Gastrocnemius medialis (tissue), 4 donors: ENCODE measurements around the gene KPNB1. TPM values are rescaled to one million over a fixed set of nuclear protein-coding genes. Genes with fewer than 3 reads are reported as not detected.

Source experiments
- ATAC-seq, 2 donors: fragments of 150-250 bp; one replicate each; pipeline ENCODE4 v1.9.1; 2016
- DNase-seq, 2 donors: peaks; one replicate each; pipeline ENCODE4 v3.0.0-alpha.2; 2019
- H3K27ac ChIP-seq, 4 donors: fragments of 200-600 bp; sonication (generic); 1 replicate in 1 of 4; 2 replicates in 3 of 4; pipeline ENCODE4 v1.5.1; 2016 to 2018; ENCODE audit warnings: mild to moderate bottlenecking in 2 of 4, moderate library complexity in 1 of 4
- H3K27me3 ChIP-seq, 3 donors: fragments of 200-600 bp; sonication (generic) in 2 of 3; 1 replicate in 1 of 3; 2 replicates in 2 of 3; pipeline versions ENCODE4 v1.5.1 to v1.6.0; 2016 to 2019; ENCODE audit warnings: mild to moderate bottlenecking in 1 of 3, moderate library complexity in 1 of 3
- H3K36me3 ChIP-seq, 2 donors: fragments of 200-600 bp; sonication (generic) in 1 of 2; one replicate each; pipeline ENCODE4 v1.5.1; 2017 to 2018
- H3K4me1 ChIP-seq, 2 donors: fragments of 200-600 bp; sonication (generic) in 1 of 2; one replicate each; pipeline ENCODE4 v1.5.1; 2016 to 2017; ENCODE audit warnings: mild to moderate bottlenecking in 2 of 2
- H3K4me3 ChIP-seq, 4 donors: fragments of 200-600 bp; sonication (generic) in 3 of 4; 1 replicate in 1 of 4; 2 replicates in 3 of 4; pipeline ENCODE4 v1.5.1; 2016 to 2019; ENCODE audit warnings: mild to moderate bottlenecking in 2 of 4
- H3K9me3 ChIP-seq, 3 donors: fragments of 200-600 bp; sonication (generic) in 2 of 3; 1 replicate in 1 of 3; 2 replicates in 2 of 3; pipeline ENCODE4 v1.5.1; 2016 to 2019
- POLR2A ChIP-seq, 2 donors: fragments of 450-650 bp; IDR thresholded peaks; one replicate each; pipeline ENCODE4 v1.6.1; 2017; ENCODE audit warnings: antibody characterized with exemption in 2 of 2, mild to moderate bottlenecking in 2 of 2, moderate library complexity in 2 of 2
- in situ Hi-C, 4 donors: fragments of 200-750 bp; cut with MboI; loops; one replicate each; pipeline versions ENCODE4 v1.15.0 to v1.8.0; 2017; ENCODE audit warnings: low sequenced_read_pairs in 4 of 4
- intact Hi-C: fragments of 100-400 bp; cut with DNase I; formaldehyde crosslinking; loops from one replicate; pipeline ENCODE4 v1.15.1; 2023; ENCODE audit warnings: low total_unique reads
- total RNA-seq, 4 donors: library from RNA; depleted of rRNA; stranded (reverse); fragments of >200 nt; gene quantifications; one replicate each; pipeline versions ENCODE4 v1.1.0 to v1.2.3, GENCODE V29; 2016
- TF ChIP-seq, protein P1 (sequence below), 5 experiments: fragments of 450-650 bp in 3 of 5; fragments of 200-600 bp in 2 of 5; sonication (generic) in 2 of 5; IDR thresholded peaks in 4 of 5; conservative IDR thresholded peaks in 1 of 5; 1 replicate in 4 of 5; 2 replicates in 1 of 5; pipeline ENCODE4 v1.5.1; 2016 to 2019; ENCODE audit warnings: antibody characterized with exemption in 5 of 5, mild to moderate bottlenecking in 3 of 5, moderate library complexity in 3 of 5

Gene KPNB1
- total RNA-seq, 4 donors from 2014 or later = 170 to 238 (median 211) TPM

DNA sequence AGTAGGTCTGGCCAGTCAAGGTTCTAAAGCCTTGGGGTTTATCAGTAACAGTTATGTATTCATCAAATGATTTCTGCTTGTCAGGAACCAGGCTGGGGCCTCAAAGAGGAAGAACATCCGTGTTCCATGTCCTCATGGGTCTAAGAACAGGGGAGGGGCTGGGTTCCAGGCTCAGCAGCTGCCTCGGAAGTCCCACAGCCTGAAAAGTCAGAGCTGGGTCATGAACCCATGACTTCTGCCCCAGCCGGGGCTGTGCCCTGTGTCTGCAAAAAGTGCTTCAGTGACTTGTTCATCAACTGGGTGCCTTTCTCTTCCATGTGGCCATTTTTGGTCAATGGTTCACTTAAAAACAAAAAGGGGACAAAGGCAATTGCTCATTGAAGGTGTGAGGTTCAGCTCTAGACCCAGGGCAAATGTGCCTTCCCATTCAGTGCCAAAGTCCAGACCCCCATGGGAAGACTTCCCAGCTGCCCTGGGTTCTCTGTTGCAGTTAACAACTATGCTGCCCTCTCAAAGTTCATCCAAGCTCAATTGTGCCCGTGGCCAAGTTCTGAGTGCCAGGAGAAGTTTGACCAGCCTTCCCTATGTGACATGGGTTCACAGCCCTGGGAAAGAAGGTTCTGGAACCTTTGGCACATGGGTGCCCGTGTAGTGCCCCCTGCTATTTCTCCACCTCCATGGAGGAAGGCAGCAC lies 62.8 kb downstream of the KPNB1 start:
- DNase-seq (no peak), ATAC-seq (no peak)
- Histone ChIP-seq H3K9me3 (no peaks in the 10 kb centered on the region), H3K4me3 (no peak overlapping the region), H3K27me3 (peaks cover 0 to 13% (median 3%) of the 10 kb centered on the region in 3 donors), H3K27ac (no peak overlapping the region), H3K4me1 (peaks cover 0 to 5% of the 10 kb centered on the region in 2 donors), H3K36me3 (peaks cover 0 to 19% of the 10 kb centered on the region in 2 donors)
- intact Hi-C loops = no loop called here
- in situ Hi-C loops = no loop called here
- TF ChIP-seq, protein P1, sequence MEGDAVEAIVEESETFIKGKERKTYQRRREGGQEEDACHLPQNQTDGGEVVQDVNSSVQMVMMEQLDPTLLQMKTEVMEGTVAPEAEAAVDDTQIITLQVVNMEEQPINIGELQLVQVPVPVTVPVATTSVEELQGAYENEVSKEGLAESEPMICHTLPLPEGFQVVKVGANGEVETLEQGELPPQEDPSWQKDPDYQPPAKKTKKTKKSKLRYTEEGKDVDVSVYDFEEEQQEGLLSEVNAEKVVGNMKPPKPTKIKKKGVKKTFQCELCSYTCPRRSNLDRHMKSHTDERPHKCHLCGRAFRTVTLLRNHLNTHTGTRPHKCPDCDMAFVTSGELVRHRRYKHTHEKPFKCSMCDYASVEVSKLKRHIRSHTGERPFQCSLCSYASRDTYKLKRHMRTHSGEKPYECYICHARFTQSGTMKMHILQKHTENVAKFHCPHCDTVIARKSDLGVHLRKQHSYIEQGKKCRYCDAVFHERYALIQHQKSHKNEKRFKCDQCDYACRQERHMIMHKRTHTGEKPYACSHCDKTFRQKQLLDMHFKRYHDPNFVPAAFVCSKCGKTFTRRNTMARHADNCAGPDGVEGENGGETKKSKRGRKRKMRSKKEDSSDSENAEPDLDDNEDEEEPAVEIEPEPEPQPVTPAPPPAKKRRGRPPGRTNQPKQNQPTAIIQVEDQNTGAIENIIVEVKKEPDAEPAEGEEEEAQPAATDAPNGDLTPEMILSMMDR (IDR thresholded peaks at IDR 0.05 in 4 of 5, conservative IDR thresholded peaks at IDR 0.05 in 1 of 5) = no peak
- TF ChIP-seq POLR2A (IDR thresholded peaks at IDR 0.05) = no peak

DNA sequence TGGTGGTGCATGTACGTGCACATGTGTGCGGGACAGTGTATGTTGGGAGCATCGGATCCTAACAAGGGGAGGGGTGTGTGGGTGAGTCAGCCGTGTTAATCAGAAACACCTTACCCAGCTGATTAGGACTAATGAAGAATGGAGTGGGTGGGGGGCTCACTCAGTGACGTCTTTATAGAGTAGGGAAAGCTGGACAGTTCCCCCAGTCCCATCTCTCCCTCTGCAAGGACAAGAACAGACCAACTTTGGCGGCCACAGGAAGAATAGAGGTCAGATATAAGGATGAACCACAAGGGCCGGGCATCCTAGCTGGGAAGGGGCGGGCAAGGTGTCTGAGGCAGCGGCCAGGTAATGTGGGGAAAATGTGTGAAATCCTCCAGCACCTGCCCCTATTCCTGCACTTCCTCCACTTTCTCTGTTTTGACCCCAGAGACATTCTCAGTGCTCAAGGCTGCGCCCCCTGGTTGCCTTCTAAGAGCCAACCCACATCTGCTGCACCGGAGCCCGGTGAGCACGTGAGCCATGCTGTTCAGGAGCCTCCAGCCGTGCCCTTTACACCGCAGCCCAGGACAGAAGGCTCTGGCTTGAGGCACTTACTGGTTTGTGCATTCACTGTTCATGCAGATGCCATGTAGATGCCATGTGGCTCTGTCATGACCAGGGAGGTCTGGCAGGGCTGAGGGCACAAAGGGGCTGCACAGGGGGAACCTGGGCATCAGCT lies 64.4 kb downstream of the KPNB1 start:
- intact Hi-C loops (no loop called here), in situ Hi-C loops (no loop called here)
- H3K36me3 ChIP-seq = peaks cover 0 to 19% of the 10 kb centered on the region in 2 donors
- no peaks in the 10 kb centered on the region for H3K4me1 ChIP-seq
- no peak overlapping the region for H3K4me3 ChIP-seq
- no peaks in the 10 kb centered on the region for H3K9me3 ChIP-seq
- peaks cover 0 to 13% (median 3%) of the 10 kb centered on the region in 3 donors for H3K27me3 ChIP-seq
- ATAC-seq = no peak
- TF ChIP-seq, protein P1 (IDR thresholded peaks at IDR 0.05 in 4 of 5, conservative IDR thresholded peaks at IDR 0.05 in 1 of 5) = no peak
- no peak for TF ChIP-seq POLR2A (IDR thresholded peaks at IDR 0.05)
- H3K27ac ChIP-seq = no peak overlapping the region
- DNase-seq = no peak

DNA sequence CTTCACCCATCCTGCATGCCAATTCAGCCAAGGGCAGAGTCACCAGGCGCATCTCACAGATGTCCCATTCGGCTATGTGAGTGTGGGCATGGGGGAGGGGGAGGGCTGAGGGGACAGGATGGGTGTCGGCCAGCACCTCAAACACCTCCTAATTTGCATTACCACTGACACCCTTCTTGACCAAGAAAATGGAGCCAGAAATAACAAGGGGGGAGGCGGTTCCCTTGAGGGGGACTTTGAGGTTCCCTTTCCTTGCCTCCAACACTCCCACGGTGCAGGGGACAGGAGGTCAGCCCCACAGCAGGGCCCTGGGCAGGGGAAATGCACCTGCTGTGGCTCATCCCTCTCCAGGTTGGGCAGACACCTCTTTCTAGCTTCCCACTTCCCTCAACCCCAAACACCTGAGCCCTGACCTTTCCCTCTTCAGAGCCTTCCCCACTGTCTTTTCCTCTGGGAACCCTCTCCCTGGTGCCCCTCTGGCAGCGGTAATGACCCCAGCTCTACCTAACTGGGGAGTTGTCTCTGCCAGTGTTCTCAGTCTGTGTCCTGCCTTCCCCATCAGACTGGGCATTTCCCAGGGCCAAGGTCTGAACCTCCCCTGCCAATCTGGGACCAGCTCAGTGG lies 65.2 kb downstream of the KPNB1 start:
- TF ChIP-seq, protein P1 (IDR thresholded peaks at IDR 0.05 in 4 of 5, conservative IDR thresholded peaks at IDR 0.05 in 1 of 5) = no peak
- no peak for TF ChIP-seq POLR2A (IDR thresholded peaks at IDR 0.05)
- ATAC-seq = no peak
- no peaks in the 10 kb centered on the region for H3K9me3 ChIP-seq
- peaks cover 4 to 20% (median 6%) of the 10 kb centered on the region in 3 donors for H3K27me3 ChIP-seq
- no peaks in the 10 kb centered on the region for H3K4me1 ChIP-seq
- H3K27ac ChIP-seq = no peak overlapping the region
- H3K4me3 ChIP-seq = no peak overlapping the region
- intact Hi-C loops = no loop called here
- in situ Hi-C loops = no loop called here
- DNase-seq = no peak
- H3K36me3 ChIP-seq = peaks cover 0 to 13% of the 10 kb centered on the region in 2 donors

DNA sequence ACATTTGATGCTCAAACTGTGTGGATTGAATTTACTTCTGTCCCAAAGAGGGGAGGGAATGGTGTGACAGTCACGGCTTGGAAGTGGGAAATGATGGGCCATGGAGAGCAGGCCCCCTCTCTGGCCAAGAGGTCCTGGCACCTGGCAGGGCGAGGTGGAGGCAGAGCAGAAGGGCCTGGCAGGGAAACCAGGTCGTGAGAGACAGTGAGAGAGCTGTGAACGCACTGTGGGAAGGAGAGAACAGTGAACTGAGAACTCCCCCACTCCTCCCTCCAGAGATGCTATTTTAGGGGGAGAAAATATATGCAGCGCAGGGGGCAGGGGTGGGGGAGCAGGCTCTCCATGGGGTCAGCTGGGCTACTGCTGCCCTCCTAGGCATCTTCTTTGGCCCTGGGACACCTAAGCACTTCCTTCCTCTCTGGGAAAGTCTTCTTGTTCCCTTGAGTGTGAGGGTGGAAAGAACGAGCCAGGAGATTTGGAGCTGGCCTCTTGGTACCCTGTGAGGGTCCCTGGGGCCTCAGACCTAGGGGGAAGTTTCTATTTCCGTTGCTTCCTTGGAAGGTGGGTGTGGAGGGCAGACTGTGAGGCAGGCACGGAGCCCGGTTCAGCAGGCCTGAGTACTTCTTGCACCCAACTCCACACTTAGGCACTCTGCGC lies 66.1 kb downstream of the KPNB1 start:
- H3K27me3 ChIP-seq = peaks cover 13 to 30% (median 15%) of the 10 kb centered on the region in 3 donors
- TF ChIP-seq, protein P1 (IDR thresholded peaks at IDR 0.05 in 4 of 5, conservative IDR thresholded peaks at IDR 0.05 in 1 of 5) = no peak
- no peak for TF ChIP-seq POLR2A (IDR thresholded peaks at IDR 0.05)
- intact Hi-C loops (no loop called here), in situ Hi-C loops (no loop called here)
- no peak overlapping the region for H3K4me3 ChIP-seq
- no peak overlapping the region for H3K27ac ChIP-seq
- no peaks in the 10 kb centered on the region for H3K9me3 ChIP-seq
- ATAC-seq (no peak), DNase-seq (no peak)
- H3K4me1 ChIP-seq = no peaks in the 10 kb centered on the region
- peaks cover 0 to 6% of the 10 kb centered on the region in 2 donors for H3K36me3 ChIP-seq
